ENCODE measurements around the gene STXBP5. TPM values are rescaled to one million over a fixed set of nuclear protein-coding genes. Genes with fewer than 3 reads are reported as not detected.
A peak's percentile ranks its signal among the peaks of the same experiment; 100 is the strongest.

The STXBP5 gene
- total and polyA plus RNA-seq, 2 of the 13 experiments (the other 11 are each of a cell fraction or from before 2014, with no cell fraction given) = 8.8 to 19.4 TPM

DNA sequence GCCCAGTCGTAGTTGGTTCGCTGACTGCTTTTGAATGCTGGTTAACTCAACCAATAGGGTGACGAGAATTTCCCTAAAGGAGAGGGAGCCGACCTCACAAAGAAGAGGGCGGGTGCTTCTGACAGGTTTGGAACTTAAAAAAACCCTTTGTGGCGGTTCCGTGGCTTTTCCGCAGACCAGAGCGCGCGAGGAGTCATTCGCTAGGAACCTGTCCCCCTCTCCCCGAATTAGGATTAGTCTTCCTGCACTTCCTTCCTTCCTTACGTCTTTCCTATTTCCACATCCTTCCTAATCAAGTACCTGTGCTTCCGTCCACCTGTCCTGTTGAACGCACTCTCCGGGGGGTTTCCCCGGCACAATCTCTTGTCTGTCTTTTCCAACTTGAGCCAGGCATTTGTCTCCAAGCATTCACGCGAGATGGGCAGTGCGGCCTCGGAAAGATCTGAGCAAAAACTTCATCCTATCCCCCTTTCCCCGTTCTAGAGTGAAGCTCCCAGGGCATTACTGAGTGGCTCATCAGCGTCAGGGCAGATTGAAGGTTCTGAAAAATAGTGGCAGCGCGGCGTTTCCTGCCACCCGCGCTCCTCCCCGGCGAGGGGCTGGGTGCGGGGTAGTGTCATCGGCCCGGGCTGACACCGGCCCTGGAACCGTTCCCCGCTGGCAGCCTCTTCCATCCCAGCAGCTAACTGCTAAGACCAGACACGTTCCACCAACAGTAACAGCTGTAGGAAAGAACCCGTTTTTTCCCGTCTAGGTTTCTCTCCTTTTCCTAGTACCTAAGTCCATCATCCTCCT, 1.5 kb upstream of the STXBP5 start (continued):
- TF ChIP-seq, protein P1, sequence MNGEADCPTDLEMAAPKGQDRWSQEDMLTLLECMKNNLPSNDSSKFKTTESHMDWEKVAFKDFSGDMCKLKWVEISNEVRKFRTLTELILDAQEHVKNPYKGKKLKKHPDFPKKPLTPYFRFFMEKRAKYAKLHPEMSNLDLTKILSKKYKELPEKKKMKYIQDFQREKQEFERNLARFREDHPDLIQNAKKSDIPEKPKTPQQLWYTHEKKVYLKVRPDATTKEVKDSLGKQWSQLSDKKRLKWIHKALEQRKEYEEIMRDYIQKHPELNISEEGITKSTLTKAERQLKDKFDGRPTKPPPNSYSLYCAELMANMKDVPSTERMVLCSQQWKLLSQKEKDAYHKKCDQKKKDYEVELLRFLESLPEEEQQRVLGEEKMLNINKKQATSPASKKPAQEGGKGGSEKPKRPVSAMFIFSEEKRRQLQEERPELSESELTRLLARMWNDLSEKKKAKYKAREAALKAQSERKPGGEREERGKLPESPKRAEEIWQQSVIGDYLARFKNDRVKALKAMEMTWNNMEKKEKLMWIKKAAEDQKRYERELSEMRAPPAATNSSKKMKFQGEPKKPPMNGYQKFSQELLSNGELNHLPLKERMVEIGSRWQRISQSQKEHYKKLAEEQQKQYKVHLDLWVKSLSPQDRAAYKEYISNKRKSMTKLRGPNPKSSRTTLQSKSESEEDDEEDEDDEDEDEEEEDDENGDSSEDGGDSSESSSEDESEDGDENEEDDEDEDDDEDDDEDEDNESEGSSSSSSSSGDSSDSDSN (CRISPR knock-in tag; IDR thresholded peaks at IDR 0.05) = peak; percentile 64
- TF ChIP-seq HIVEP1 (CRISPR knock-in tag; IDR thresholded peaks at IDR 0.05) (0 out of 2 replicates have a peak, but pooled peaks have one; percentile 47), ONECUT2 (CRISPR knock-in tag; IDR thresholded peaks at IDR 0.05) (no peak), ZNF709 (CRISPR knock-in tag; IDR thresholded peaks at IDR 0.05) (no peak; the same call in 1 of the 2 replicates), ZNF558 (CRISPR knock-in tag; IDR thresholded peaks at IDR 0.05; ENCODE audit: borderline replicate concordance) (no peak), ZMYM2 (CRISPR knock-in tag; IDR thresholded peaks at IDR 0.05) (no peak), ZNF83 (CRISPR knock-in tag; IDR thresholded peaks at IDR 0.05; ENCODE audit: borderline replicate concordance) (no peak), TAF1 (CRISPR knock-in tag; IDR thresholded peaks at IDR 0.05) (no peak), ZNF816 (CRISPR knock-in tag; IDR thresholded peaks at IDR 0.05; ENCODE audit: borderline replicate concordance) (no peak), NR2F2 (IDR thresholded peaks at IDR 0.05; ENCODE audit: borderline replicate concordance, low read depth) (peak; percentile 27; the same call in 1 of the 2 replicates), TOPORS (CRISPR knock-in tag; IDR thresholded peaks at IDR 0.05) (no peak), KLF9 (CRISPR knock-in tag; IDR thresholded peaks at IDR 0.05; ENCODE audit: low read depth) (no peak), PAWR (CRISPR knock-in tag; IDR thresholded peaks at IDR 0.05; ENCODE audit: borderline replicate concordance) (no peak), FOXJ3 (CRISPR knock-in tag; IDR thresholded peaks at IDR 0.05; ENCODE audit: borderline replicate concordance) (no peak), SCMH1 (CRISPR knock-in tag; IDR thresholded peaks at IDR 0.05; ENCODE audit: borderline replicate concordance) (no peak), ZNF564 (CRISPR knock-in tag; IDR thresholded peaks at IDR 0.05) (no peak), ZNF780A (CRISPR knock-in tag; IDR thresholded peaks at IDR 0.05) (no peak), ZNF724P (CRISPR knock-in tag; IDR thresholded peaks at IDR 0.05; ENCODE audit: borderline replicate concordance) (0 out of 2 replicates have a peak, but pooled peaks have one; percentile 52), HNF4G (IDR thresholded peaks at IDR 0.05; ENCODE audit: borderline replicate concordance, low read depth, low read length) (no peak), HNF4G (CRISPR knock-in tag; IDR thresholded peaks at IDR 0.05; ENCODE audit: borderline replicate concordance, low read depth) (peak; percentile 42; the same call in 1 of the 2 replicates), RFX3 (CRISPR knock-in tag; IDR thresholded peaks at IDR 0.05) (no peak), CREM (IDR thresholded peaks at IDR 0.05) (peak; percentile 83), CREM (CRISPR knock-in tag; IDR thresholded peaks at IDR 0.05) (no peak), ZNF34 (CRISPR knock-in tag; IDR thresholded peaks at IDR 0.05; ENCODE audit: borderline replicate concordance) (no peak), SOX13 (IDR thresholded peaks at IDR 0.05) (no peak), SOX13 (CRISPR knock-in tag; conservative IDR thresholded peaks at IDR 0.05 in 1 of 2, IDR thresholded peaks at IDR 0.05 in 1 of 2) (no peak)
- TF ChIP-seq, protein P2, sequence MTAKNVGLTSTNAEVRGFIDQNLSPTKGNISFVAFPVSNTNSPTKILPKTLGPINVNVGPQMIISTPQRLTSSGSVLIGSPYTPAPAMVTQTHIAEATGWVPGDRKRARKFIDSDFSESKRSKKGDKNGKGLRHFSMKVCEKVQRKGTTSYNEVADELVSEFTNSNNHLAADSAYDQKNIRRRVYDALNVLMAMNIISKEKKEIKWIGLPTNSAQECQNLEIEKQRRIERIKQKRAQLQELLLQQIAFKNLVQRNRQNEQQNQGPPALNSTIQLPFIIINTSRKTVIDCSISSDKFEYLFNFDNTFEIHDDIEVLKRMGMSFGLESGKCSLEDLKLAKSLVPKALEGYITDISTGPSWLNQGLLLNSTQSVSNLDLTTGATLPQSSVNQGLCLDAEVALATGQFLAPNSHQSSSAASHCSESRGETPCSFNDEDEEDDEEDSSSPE (CRISPR knock-in tag; IDR thresholded peaks at IDR 0.05) = peak; percentile 77
- TF ChIP-seq, protein P3, sequence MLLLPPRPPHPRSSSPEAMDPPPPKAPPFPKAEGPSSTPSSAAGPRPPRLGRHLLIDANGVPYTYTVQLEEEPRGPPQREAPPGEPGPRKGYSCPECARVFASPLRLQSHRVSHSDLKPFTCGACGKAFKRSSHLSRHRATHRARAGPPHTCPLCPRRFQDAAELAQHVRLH (CRISPR knock-in tag; IDR thresholded peaks at IDR 0.05; ENCODE audit: borderline replicate concordance, low read depth) = peak; percentile 82; the same call in 1 of the 2 replicates
